ENCODE measurements around the gene HOXC5.

The HOXC5 gene

GRCh38 chr12:54009171-54010052, 23.4 kb upstream of the HOXC5 start:
- no peak overlapping the region for H3K4me3 ChIP-seq (ENCODE audit: low read depth, low read length)
- no peak overlapping the region for H3K27ac ChIP-seq

DNA sequence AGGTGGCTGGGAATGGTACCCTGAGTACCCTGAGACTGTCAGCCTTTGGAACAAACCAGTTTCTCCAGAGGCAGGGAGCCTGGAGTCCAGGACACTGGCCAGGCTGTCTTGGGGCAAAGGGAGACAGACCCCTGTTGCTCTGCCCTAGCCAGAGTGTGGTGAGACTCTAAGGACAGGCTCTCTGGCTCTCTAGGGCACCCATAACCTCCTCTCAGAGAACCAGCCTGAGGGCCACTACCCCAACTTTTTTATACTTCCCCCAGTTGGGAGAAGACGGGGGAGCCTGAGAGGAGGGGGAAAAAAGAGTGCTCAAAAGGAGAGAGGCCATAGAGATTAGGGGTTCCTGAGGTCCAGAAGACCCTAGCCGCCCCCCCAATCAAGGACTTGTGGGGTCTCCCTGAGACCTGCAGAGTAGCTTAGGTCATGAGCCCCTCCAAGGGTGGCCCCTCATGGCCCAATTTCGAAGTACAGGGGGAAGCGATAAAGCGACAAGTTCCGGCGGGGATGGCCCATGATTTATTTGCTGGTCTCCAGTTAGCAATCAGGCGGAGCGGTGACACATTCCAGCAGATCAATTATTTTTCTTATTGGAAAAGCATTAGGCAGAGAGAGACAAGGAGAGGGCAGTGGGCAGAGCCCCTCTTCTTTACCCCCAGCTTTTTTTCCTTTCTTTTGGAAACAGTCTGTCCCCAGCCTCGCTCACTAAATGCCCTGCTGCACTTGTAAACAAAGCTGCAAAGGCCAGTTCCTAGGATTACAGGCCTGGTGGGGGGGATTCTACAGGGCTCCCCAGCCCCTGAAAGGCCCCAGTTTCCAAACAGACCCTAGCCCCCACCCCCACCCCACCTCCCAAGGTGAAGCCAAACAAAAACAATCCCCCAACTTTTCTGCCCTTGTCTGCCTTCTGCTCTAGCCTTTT, 22.5 kb upstream of the HOXC5 start:
- Histone ChIP-seq H3K36me3 (replicated peaks) (no peaks in the 10 kb centered on the region), H3K4me3 (ENCODE audit: low read depth, low read length) (no peak overlapping the region), H3K27ac (no peak overlapping the region), H3K27me3 (replicated peaks) (peaks cover 87% of the 10 kb centered on the region)
- TF ChIP-seq CTCF (IDR thresholded peaks at IDR 0.05; ENCODE audit: low read depth, low read length, missing control alignments): no peak
- no peak for DNase-seq
- in situ Hi-C loops (cut with HindIII; ENCODE audit: low pct_ligation_motif_present, low sequenced_read_pairs): loop anchor here (25.0 kb wide), 1 partner anchor 202 kb away; no protein-coding TSS in a partner anchor

More at GRCh38 chr12:54009171-54010052, 23.4 kb upstream of the HOXC5 start:
- Histone ChIP-seq H3K36me3 (replicated peaks) (no peaks in the 10 kb centered on the region), H3K27me3 (replicated peaks) (peaks cover 87% of the 10 kb centered on the region)
- no peak for DNase-seq
- in situ Hi-C loops (cut with HindIII; ENCODE audit: low pct_ligation_motif_present, low sequenced_read_pairs): loop anchor here (25.0 kb wide), 1 partner anchor 203 kb away; no protein-coding TSS in a partner anchor
- TF ChIP-seq CTCF (IDR thresholded peaks at IDR 0.05; ENCODE audit: low read depth, low read length, missing control alignments): no peak

DNA sequence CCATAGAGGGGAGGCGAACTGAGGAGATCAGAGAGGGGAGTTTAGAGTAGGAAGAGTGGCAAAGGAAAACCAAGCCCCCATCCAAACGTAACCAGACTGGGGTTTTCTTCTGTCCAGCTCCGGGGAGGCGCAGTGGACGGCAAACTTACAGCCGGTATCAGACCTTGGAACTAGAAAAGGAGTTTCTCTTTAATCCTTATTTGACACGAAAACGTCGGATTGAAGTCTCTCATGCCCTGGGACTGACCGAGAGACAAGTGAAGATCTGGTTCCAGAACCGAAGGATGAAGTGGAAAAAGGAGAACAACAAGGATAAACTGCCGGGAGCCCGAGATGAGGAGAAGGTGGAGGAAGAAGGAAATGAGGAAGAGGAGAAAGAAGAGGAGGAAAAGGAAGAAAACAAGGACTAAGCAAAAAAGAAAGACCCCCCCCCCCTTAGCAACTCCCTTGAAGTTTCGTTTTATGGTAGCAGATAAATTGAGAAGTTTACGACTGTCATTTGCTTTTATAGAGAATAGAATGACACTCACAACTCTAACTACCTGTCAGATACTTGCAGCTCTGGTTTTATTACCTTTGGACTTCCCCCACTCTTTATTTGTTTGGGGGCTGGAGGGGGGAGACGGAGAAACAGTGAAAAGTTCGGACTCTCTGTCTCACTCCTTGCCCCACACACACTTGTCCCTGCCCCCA, 21.7 kb upstream of the HOXC5 start:
- no peak for DNase-seq
- TF ChIP-seq CTCF (IDR thresholded peaks at IDR 0.05; ENCODE audit: low read depth, low read length, missing control alignments): no peak
- no peaks in the 10 kb centered on the region for H3K36me3 ChIP-seq (replicated peaks)
- in situ Hi-C loops (cut with HindIII; ENCODE audit: low pct_ligation_motif_present, low sequenced_read_pairs): loop anchor here (25.0 kb wide), 1 partner anchor 201 kb away; no protein-coding TSS in a partner anchor
- peaks cover 89% of the 10 kb centered on the region for H3K27me3 ChIP-seq (replicated peaks)
- no peak overlapping the region for H3K4me3 ChIP-seq (ENCODE audit: low read depth, low read length)
- H3K27ac ChIP-seq: no peak overlapping the region

- in situ Hi-C loops (cut with HindIII; ENCODE audit: low pct_ligation_motif_present, low sequenced_read_pairs): loop anchor here (25.0 kb wide), 1 partner anchor 200 kb away; no protein-coding TSS in a partner anchor
- no peak for DNase-seq
- no peak for TF ChIP-seq CTCF (IDR thresholded peaks at IDR 0.05; ENCODE audit: low read depth, low read length, missing control alignments)
- H3K27ac ChIP-seq: no peak overlapping the region
- H3K36me3 ChIP-seq (replicated peaks): no peaks in the 10 kb centered on the region
- H3K27me3 ChIP-seq (replicated peaks): peaks cover 87% of the 10 kb centered on the region
- no peak overlapping the region for H3K4me3 ChIP-seq (ENCODE audit: low read depth, low read length)
Observed at GRCh38 chr12:54011665-54012532, 21.0 kb upstream of the HOXC5 start.
